Measurements from ENCODE around the gene RBM20. TPM values are rescaled to one million over a fixed set of nuclear protein-coding genes. Genes with fewer than 3 reads are reported as not detected.

Gene RBM20
- total RNA-seq, 1 experiment from 2014 or later, result 0.10 TPM

- CTCF ChIA-PET, result no interaction called here
- intact Hi-C loops (cut with micrococcal nuclease; ENCODE audit: unreplicated experiment), result no loop called here
- Histone ChIP-seq H3K9me3 (ENCODE audit: control insufficient read depth, insufficient read depth, low read depth, low read length) (no peaks in the 10 kb centered on the region), H3K4me1 (ENCODE audit: control insufficient read depth, insufficient read depth, low read length) (peaks cover 7% of the 10 kb centered on the region; the same call in 1 of the 2 replicates), H3K4me3 (ENCODE audit: low read depth in 2 of 2, low read length in 2 of 2) (no peak overlapping the region), H3K27me3 (ENCODE audit: control insufficient read depth, insufficient read depth, low read length) (peaks cover 16% of the 10 kb centered on the region), H3K27ac (ENCODE audit: low read length) (no peak overlapping the region), H3K36me3 (ENCODE audit: control insufficient read depth, insufficient read depth, low read length) (no peaks in the 10 kb centered on the region)
- in situ Hi-C loops (cut with HindIII; ENCODE audit: low pct_unique_long_range_greater_than_20kb, low sequenced_read_pairs), result no loop called here
- no peak for TF ChIP-seq REST (IDR thresholded peaks at IDR 0.05; ENCODE audit: insufficient read depth in 1 of 2, low read depth in 2 of 2, low read length in 1 of 2)
- no peak for TF ChIP-seq CTCF (IDR thresholded peaks at IDR 0.05)
- no peak for TF ChIP-seq SIN3A (IDR thresholded peaks at IDR 0.05; ENCODE audit: borderline replicate concordance, insufficient read depth, low read depth, low read length)
- no peak for TF ChIP-seq POLR2AphosphoS5 (IDR thresholded peaks at IDR 0.05; ENCODE audit: low read depth, low read length)
- TF ChIP-seq TCF7L2 (IDR thresholded peaks at IDR 0.05; ENCODE audit: low read depth, low read length), result no peak
- ATAC-seq (no peak), DNase-seq (ENCODE audit: low read depth, low spot score) (no peak)
- POLR2A ChIA-PET, result no interaction called here
- no TSS peak for BruUV-seq (replicated peaks)
Measured at GRCh38 chr10:110777017-110777416, 132.9 kb downstream of the RBM20 start.

GRCh38 chr10:110777661-110778060 lies 133.5 kb downstream of the RBM20 start:
- TF ChIP-seq CTCF (IDR thresholded peaks at IDR 0.05) (no peak), REST (IDR thresholded peaks at IDR 0.05; ENCODE audit: insufficient read depth in 1 of 2, low read depth in 2 of 2, low read length in 1 of 2) (no peak), SIN3A (IDR thresholded peaks at IDR 0.05; ENCODE audit: borderline replicate concordance, insufficient read depth, low read depth, low read length) (no peak), TCF7L2 (IDR thresholded peaks at IDR 0.05; ENCODE audit: low read depth, low read length) (no peak), POLR2AphosphoS5 (IDR thresholded peaks at IDR 0.05; ENCODE audit: low read depth, low read length) (no peak)
- intact Hi-C loops (cut with micrococcal nuclease; ENCODE audit: unreplicated experiment) (no loop called here), in situ Hi-C loops (cut with HindIII; ENCODE audit: low pct_unique_long_range_greater_than_20kb, low sequenced_read_pairs) (no loop called here)
- ATAC-seq, result no peak
- Histone ChIP-seq H3K9me3 (ENCODE audit: control insufficient read depth, insufficient read depth, low read depth, low read length) (no peaks in the 10 kb centered on the region), H3K36me3 (ENCODE audit: control insufficient read depth, insufficient read depth, low read length) (no peaks in the 10 kb centered on the region), H3K4me1 (ENCODE audit: control insufficient read depth, insufficient read depth, low read length) (peaks cover 7% of the 10 kb centered on the region; the same call in 1 of the 2 replicates), H3K4me3 (ENCODE audit: low read depth in 2 of 2, low read length in 2 of 2) (no peak overlapping the region), H3K27me3 (ENCODE audit: control insufficient read depth, insufficient read depth, low read length) (peaks cover 16% of the 10 kb centered on the region), H3K27ac (ENCODE audit: low read length) (no peak overlapping the region)
- ChIA-PET POLR2A (interaction anchor here (0.6 kb wide), 2 partner anchors 55 to 763 kb away, joined by 5 to 8 read pairs; no protein-coding TSS in a partner anchor), CTCF (no interaction called here)
- no peak for DNase-seq (ENCODE audit: low read depth, low spot score)
- BruUV-seq (replicated peaks), result no TSS peak

Data from Panc1 (cell line).